ENCODE measurements around the gene TGFBR1.
"Not testable (repeated sequence)": the region's sequence is repeated elsewhere in the genome, so short reads cannot be mapped to it uniquely, and the experiment has no call there.

TGFBR1 gene

DNA sequence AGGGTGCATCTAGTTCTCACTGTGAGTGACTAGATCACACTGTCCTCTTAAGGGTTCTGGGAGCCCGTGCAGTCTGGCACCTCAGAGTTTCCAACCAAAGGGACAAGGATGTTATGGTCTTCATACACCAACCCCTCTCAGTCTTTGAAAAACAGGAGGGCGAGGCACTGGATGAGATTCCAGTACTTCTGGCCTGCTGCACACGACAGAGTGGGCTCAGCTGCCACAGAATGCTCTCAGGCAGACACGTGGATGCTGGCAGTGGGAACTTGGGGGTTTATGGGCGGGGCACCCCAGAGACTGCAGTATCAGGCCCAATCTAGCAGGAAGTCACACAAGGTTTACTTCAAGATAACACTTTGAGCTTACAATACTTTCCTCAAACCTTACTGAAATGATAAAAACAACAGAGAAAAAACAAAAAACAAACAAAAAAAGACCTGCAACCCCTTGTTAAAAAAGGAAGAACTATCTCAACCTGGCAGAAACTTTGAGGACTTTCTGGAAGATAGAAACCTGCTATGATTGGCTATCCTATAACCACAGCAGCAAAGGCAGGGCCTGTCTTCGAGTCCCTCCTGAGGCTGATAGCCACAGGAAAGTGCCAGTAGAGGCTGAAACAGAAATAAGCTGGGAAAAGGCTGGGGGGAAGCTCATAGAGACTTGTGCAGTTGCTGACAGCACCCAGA is 28.3 kb upstream of the TGFBR1 start:
- DNase-seq: peak; percentile 54

DNA sequence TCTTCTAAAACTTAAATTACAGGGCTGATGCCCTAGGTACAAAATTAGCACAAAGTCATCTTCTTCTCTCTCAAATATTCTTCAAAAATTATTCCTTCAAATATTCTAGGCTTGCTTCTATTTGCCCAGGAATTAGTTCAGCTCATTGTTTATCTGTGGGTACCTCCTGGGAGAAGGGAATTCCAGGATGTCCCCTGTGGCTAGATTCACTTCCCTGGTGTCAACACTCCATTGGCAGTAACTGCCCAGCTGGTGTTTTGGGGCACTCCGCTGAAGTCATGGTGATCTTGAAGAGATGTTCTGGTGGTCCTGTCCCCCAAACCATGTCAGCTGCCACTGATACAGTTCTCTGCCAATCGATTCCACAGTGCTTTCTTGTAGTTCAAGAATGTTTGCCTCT is 26.2 kb upstream of the TGFBR1 start:
- no peak for DNase-seq

- no peak for DNase-seq
These were observed 25.4 kb upstream of the TGFBR1 start for GRCh38 chr9:99079542-99079941.

DNA sequence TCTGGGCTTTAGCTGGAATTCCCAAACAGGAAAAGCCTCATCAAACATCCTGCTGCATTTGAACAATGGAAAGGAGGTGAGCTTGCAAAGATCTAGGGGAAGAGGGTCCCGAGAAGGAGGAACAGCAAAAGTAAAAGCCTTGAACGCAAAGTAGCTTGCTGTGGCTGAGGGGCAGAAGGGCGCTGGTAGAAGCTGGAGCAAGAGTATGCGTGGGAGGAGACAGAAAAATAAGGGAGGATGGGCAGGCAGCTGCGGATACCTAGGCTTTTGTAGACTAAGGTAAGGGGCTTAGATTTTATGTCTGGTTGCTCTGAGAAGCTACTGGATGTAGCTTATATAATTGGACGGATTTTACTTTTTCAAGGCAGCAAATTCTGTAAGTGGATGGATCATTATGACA is 21.9 kb upstream of the TGFBR1 start:
- DNase-seq: no peak

DNA sequence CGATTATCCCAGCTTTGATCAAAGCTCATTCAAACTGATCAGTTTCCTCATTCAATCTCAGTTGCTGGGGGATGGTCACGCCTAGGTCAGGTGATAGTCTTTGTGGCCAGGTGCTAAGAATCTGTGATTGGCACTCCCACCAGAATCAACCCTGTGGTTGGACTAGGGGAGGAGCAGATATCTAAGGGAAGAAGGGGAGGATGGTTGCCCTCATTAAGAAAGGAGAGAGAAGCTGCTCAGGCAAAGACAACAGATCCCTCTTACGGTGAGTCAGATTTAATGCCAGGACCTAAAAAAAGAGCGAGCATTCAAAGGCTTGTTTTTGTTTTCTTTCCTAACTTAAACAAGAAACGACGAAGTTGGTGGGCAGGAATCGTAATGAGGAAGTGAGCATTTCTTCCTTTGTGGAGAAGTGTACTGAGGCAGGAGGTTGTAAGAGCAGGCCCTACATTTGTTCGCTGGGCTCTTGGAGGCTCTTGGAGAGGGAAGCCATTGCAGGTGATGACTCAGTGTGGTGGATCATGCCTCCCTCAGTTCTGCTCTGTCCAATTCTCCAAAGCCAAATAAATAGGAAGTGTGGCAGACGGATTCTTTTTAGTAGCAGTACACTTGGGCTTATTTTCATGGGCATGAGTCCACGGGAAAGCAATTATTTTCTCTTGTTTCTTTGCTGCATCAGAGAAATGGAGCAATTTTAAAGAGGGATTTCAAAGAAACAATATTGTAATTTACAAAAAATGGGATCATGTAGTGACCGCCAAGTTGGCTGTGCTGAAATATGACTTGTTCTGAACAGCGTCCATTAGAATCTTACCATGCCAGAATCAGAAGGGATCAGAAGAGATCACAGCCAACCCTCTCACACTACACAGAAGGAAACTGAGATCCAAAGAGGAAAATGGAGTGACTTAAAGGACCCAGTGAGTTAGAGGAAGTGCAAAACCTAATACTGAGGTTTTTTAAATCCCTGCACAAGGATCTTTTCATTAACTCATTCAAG is 18.7 kb upstream of the TGFBR1 start:
- no peak for DNase-seq

DNA sequence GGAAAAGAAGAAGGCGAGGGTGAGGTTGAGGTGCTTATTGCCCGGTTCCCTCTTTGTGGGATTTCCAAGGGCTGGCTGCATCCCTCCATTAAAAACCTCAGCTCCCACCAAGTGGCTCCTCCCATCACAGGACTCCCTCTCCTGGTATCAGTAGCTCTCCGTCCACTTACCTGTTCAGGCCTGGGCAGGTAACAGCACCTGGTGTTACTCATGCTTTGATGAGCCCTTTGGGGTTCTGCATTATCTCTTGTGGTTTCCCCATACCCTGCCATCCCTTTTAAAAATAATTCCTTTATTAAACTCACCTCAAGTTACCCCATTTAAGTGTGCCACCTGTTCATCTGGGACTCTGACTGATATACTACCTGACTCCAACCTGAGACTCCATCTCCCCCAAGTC is 17.5 kb upstream of the TGFBR1 start:
- no peak for DNase-seq

GRCh38 chr9:99090336-99091130 is 14.4 kb upstream of the TGFBR1 start:
- DNase-seq: no peak

DNA sequence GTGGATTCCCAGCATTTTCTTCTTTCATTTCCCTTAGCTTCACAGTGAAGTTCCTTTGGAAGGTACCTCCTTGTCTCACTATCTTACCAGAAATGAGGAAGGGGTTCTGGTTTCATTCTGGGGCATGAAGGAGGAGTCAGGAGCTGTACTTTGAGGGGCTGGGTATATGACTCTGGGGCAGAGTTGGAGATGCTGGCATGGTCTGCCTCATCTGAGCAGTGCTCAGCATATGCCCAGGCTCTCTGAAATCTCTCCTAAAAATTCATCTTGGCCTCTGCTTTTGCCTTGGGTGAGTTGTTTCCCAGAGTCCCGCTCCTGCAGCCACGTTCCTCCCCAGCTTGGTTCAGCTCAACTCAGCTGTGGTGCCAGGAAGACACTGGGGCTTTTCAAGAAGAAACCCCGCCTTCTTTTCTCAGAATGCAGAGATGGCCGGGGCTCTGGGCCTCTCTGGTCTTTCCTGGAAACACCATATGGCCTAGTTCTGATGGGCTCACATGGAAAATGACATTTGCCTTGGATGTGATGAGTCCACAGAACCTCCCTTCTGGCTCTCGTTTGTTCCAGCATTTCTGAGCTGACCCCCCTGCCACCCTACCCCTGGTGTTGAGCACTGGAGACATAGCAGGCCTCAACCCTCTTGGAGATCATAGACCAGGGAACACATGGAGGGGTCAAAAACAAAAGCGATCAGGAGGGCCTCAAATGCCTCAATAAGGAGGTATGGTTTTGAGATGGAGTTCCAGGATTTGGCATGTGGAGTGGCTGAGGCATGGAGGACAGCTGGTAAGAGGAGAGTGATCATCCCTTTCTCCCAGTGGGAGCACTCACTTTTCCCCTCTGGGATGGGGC is 12.0 kb upstream of the TGFBR1 start:
- peak; percentile 43 for DNase-seq

- DNase-seq: no peak
These were observed 11.5 kb upstream of the TGFBR1 start for GRCh38 chr9:99093492-99093791.

DNA sequence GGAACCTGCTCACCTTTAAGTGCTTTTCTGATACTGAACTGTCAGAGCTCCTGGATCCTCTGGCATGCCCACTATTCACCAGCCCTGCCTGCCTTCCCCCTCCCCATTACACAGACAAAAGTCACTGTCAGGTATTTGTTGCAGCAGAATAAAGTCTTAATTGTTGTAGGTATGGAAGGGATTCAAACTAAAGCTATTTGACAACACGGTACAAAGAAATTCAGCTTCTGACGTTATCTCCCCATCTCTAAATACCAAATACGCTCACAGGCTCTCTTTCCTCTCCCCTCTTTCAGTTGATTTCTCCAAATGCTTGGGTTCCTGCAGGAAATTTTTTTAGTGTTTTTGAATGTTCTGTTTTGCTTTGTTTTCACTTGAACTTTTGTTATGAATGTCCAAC is 9.3 kb upstream of the TGFBR1 start:
- DNase-seq: no peak

DNA sequence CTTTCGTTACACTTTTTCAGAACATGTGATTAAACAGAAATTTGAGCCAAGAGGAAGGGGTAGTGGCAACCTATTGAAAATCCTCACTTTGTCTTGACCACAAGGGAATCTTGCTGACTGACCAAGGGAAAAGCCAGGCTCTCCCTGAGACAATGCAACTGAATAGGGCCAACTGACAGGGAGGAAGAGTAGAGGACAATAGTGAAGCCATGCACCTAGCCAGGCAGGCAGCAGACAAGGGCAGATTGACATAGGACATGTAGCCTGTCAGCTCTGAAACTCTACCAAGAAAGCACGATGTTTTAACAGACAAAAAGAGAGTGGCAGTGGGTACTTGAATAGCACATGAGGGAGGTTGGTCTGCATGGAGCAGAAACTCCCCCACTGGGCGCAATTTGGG is 8.5 kb upstream of the TGFBR1 start:
- no peak for DNase-seq

DNA sequence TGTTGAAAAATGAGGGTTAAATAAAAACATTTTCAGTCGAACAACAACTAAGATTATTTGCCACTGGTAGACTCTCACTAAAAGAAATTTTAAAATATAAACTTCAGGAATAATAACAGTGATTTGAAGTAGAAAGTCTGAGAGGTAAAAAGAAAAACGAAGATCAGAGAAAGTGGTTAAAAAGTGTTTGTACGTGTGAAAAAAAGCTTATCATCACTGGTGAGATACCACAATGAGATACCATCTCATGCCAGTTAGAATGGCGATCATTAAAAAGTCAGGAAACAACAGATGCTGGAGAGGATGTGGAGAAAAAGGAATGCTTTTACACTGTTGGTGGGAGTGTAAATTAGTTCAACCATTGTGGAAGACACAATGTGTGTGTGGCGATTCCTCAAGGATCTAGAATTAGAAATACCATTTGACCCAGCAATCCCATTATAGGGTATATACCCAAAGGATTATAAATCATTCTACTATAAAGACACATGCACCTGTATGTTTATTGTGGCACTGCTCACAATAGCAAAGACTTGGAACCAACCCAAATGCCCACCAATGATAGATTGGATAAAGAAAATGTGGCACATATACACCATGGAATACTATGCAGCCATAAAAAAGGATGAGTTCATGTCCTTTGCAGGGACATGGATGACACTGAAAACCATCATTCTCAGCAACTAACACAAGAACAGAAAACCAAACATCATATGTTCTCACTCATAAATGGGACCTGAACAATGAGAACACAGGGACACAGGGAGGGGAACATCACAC is 4.9 kb upstream of the TGFBR1 start:
- not testable (repeated sequence) for DNase-seq

GRCh38 chr9:99101271-99101670 is 3.6 kb upstream of the TGFBR1 start:
- DNase-seq: no peak

DNA sequence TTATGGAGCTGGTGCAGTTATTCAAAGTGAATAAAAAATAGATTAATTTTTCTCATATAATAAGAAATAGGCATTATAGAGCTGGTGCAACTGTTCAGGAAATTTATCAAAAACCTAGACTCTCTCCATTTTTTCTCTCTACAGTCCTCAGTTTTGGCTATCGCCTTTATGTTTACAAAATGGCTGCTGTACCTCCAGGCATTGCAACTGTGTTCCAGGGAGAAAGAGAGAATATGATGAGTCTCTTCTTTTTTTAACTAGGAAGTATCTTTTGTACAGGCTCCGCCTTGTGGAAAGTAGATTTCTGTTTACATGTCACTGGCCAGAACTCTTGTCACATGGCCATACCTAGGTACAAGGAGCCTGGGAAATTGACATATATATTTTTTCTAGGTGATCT is 3.1 kb upstream of the TGFBR1 start:
- DNase-seq: no peak

DNA sequence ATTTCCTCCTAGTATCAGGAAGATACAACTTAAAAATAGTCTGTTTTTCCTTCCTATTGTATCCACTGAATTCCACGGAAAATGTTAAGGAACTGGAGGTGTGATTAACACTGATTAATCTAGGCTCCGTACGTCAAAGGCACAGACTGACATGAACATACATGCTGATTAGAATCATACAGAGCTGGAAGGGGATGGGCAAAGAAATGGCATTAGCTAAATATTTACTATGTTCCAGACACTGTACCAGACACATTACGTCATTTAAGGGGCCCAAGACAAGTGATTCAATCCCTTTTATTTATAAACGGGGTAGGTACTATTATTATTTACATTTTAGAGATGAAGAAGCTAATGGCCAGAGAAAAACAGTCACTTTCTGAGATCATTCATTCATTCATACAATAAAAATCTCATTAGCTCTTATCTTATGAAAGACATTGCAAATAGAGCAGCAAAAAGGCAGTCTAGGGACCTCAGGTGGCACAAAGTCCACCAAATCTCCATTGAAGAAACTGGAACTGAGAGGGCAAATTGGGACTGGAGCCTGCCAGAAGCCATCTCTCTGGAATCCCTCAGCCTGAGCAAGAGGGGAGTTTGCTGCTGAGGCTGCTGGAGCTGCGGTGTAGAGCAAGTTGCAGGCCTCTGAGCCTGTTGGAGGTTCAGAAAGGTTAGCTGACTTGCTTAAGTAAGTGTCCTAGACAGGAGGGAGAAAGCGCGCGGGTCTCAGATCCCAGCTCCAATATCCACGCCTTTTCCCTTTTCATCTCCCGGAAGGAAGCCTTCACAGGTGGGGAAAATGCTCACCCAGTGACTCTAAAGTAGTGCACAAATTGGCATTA is 1.6 kb upstream of the TGFBR1 start:
- no peak for DNase-seq

GRCh38 chr9:99103901-99104458 is 933 bp upstream of the TGFBR1 start:
- DNase-seq: peak; percentile 44

GRCh38 chr9:99105152-99106043 is 485 bp downstream of the TGFBR1 start:
- peak; percentile 52 for DNase-seq

- no peak for DNase-seq
These were observed 1.1 kb downstream of the TGFBR1 start for GRCh38 chr9:99106044-99106375.

DNA sequence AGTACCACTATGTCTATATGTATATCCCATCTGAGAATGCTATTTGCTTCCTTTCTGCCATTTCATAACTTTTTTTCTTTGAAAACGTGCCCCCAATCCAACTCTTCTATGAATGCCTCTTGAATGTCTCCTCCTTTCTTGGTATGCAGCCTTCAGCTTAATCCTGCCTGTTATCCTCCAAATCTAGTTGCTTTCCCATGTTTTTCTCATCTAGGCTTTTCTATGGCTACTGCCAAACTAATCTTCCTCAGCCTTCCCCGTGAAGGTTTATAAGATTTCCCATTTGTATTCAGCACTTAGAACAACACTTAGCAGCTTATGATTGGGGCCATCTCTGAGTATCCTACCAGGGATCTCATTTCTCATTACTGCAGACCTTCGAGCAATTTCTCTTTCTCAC is 2.5 kb downstream of the TGFBR1 start:
- DNase-seq: no peak

GRCh38 chr9:99108131-99108530 is 3.2 kb downstream of the TGFBR1 start:
- no peak for DNase-seq
